ENCODE results near the gene CALHM2. TPM values are rescaled to one million over a fixed set of nuclear protein-coding genes. Genes with fewer than 3 reads are reported as not detected.

The CALHM2 gene
- total and polyA plus RNA-seq, 9 donors: 42.1 to 105 (median 55.3) TPM

DNA sequence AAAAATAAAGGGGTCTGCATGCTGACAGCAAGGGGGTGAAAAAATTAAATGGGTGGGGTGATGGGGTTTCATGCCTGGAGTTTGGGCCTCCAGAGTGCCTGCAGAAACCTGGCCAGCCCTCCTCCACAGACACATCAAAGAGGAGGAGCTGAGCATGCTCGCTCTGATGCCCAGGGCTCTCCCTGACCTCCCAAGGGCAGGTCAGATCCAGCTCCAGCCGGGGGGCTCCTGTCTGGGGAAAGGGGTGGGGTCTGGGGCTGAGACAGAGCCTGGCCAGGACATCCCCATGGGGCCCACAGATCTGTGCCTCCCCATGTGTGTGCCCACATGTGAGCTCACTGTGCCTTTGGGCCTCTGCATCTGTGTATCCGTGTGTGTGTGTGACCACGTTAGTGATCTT, 7.4 kb upstream of the CALHM2 start:
- DNase-seq: no peak
- TF ChIP-seq, protein P1, sequence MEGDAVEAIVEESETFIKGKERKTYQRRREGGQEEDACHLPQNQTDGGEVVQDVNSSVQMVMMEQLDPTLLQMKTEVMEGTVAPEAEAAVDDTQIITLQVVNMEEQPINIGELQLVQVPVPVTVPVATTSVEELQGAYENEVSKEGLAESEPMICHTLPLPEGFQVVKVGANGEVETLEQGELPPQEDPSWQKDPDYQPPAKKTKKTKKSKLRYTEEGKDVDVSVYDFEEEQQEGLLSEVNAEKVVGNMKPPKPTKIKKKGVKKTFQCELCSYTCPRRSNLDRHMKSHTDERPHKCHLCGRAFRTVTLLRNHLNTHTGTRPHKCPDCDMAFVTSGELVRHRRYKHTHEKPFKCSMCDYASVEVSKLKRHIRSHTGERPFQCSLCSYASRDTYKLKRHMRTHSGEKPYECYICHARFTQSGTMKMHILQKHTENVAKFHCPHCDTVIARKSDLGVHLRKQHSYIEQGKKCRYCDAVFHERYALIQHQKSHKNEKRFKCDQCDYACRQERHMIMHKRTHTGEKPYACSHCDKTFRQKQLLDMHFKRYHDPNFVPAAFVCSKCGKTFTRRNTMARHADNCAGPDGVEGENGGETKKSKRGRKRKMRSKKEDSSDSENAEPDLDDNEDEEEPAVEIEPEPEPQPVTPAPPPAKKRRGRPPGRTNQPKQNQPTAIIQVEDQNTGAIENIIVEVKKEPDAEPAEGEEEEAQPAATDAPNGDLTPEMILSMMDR (IDR thresholded peaks at IDR 0.05): no peak
- no peak for TF ChIP-seq POLR2A (IDR thresholded peaks at IDR 0.05)
- TF ChIP-seq EP300 (IDR thresholded peaks at IDR 0.05): no peak
- Histone ChIP-seq H3K4me1 (ENCODE audit: insufficient read depth) (no peaks in the 10 kb centered on the region), H3K4me3 (no peak overlapping the region), H3K27me3 (no peaks in the 10 kb centered on the region), H3K9me3 (no peaks in the 10 kb centered on the region), H3K36me3 (no peaks in the 10 kb centered on the region), H3K27ac (no peak overlapping the region)
- 62 to 73% (median 64%) methylated on average over 4 of the region's 4 CpGs for WGBS, 3 donors
- intact Hi-C loops (cut with DNase I): no loop called here

- no peaks in the 10 kb centered on the region for H3K4me1 ChIP-seq (ENCODE audit: insufficient read depth)
- no peaks in the 10 kb centered on the region for H3K36me3 ChIP-seq
- no peak for TF ChIP-seq POLR2A (IDR thresholded peaks at IDR 0.05)
- no peak for TF ChIP-seq EP300 (IDR thresholded peaks at IDR 0.05)
- TF ChIP-seq, protein P1 (IDR thresholded peaks at IDR 0.05): no peak
- no peak within 1 kb of the TSS for H3K27ac ChIP-seq
- H3K9me3 ChIP-seq: no peaks in the 10 kb centered on the region
- 73 to 80% (median 75%) methylated on average over 8 to 9 of the region's 9 CpGs for WGBS, 3 donors
- intact Hi-C loops (cut with DNase I): no loop called here
- DNase-seq: no peak
- H3K27me3 ChIP-seq: no peaks in the 10 kb centered on the region
- H3K4me3 ChIP-seq: no peak within 1 kb of the TSS
Measured at GRCh38 chr10:103458720-103459119, 6.5 kb upstream of the CALHM2 start, which contains the start of gene CALHM1. TSS of gene CALHM1 (minus strand) at chr10:103458900. CDS start at chr10:103458751, 149 bp downstream.

GRCh38 chr10:103457896-103458583, 5.9 kb upstream of the CALHM2 start:
- Histone ChIP-seq H3K4me1 (ENCODE audit: insufficient read depth) (peaks cover under 1% of the 10 kb centered on the region), H3K4me3 (no peak overlapping the region), H3K27ac (no peak overlapping the region), H3K27me3 (no peaks in the 10 kb centered on the region), H3K9me3 (no peaks in the 10 kb centered on the region), H3K36me3 (no peaks in the 10 kb centered on the region)
- 93 to 96% (median 94%) methylated on average over 33 to 39 of the region's 39 CpGs for WGBS, 3 donors
- DNase-seq: no peak
- TF ChIP-seq, protein P1 (IDR thresholded peaks at IDR 0.05): no peak
- no peak for TF ChIP-seq EP300 (IDR thresholded peaks at IDR 0.05)
- no peak for TF ChIP-seq POLR2A (IDR thresholded peaks at IDR 0.05)
- intact Hi-C loops (cut with DNase I): no loop called here

GRCh38 chr10:103457176-103457712, 5.1 kb upstream of the CALHM2 start:
- 64 to 70% (median 65%) methylated on average over 8 of the region's 8 CpGs for WGBS, 3 donors
- H3K27me3 ChIP-seq: no peaks in the 10 kb centered on the region
- H3K36me3 ChIP-seq: no peaks in the 10 kb centered on the region
- H3K4me3 ChIP-seq: no peak overlapping the region
- H3K27ac ChIP-seq: no peak overlapping the region
- H3K4me1 ChIP-seq (ENCODE audit: insufficient read depth): peaks cover 7% of the 10 kb centered on the region
- intact Hi-C loops (cut with DNase I): no loop called here
- TF ChIP-seq EP300 (IDR thresholded peaks at IDR 0.05) (no peak), POLR2A (IDR thresholded peaks at IDR 0.05) (no peak)
- TF ChIP-seq, protein P1 (IDR thresholded peaks at IDR 0.05): no peak
- no peak for DNase-seq
- no peaks in the 10 kb centered on the region for H3K9me3 ChIP-seq
